BE2C (cell line): ENCODE data around the gene NMRAL1.

Source experiments
- DNase-seq: peaks from one replicate; pipeline ENCODE4 v3.0.0-alpha.2; 2020
- H3K27me3 ChIP-seq: fragments of 250-450 bp; sonication (Bioruptor Pico); 2 replicates; pipeline ENCODE4 v1.5.1; 2020; ENCODE audit warnings: mild to moderate bottlenecking
- H3K36me3 ChIP-seq: fragments of 250-450 bp; sonication (Bioruptor Pico); 2 replicates; pipeline ENCODE4 v1.5.1; 2020; ENCODE audit warnings: mild to moderate bottlenecking
- H3K4me1 ChIP-seq: fragments of 250-450 bp; sonication (Bioruptor Pico); 2 replicates; pipeline ENCODE4 v1.5.1; 2020
- H3K4me3 ChIP-seq: 2 replicates; pipeline ENCODE4 v1.5.1; 2011; ENCODE audit warnings: low read depth, low read length
- H3K9me3 ChIP-seq: fragments of 250-450 bp; sonication (Bioruptor Pico); 2 replicates; pipeline ENCODE4 v1.5.1; 2020
- CTCF ChIP-seq: IDR thresholded peaks from 2 replicates; pipeline ENCODE4 v1.5.1; 2012; ENCODE audit warnings: mild to moderate bottlenecking, low read depth, low read length

NMRAL1 gene

GRCh38 chr16:4412854-4413253 lies 61.6 kb downstream of the NMRAL1 start:
- no peaks in the 10 kb centered on the region for H3K36me3 ChIP-seq
- no peak for TF ChIP-seq CTCF
- DNase-seq: no peak
- no peak overlapping the region for H3K4me3 ChIP-seq
- no peaks in the 10 kb centered on the region for H3K27me3 ChIP-seq
- H3K4me1 ChIP-seq: peaks cover 3% of the 10 kb centered on the region; the same call in 1 of the 2 replicates
- H3K9me3 ChIP-seq: no peaks in the 10 kb centered on the region

- no peaks in the 10 kb centered on the region for H3K27me3 ChIP-seq
- TF ChIP-seq CTCF: no peak
- no peaks in the 10 kb centered on the region for H3K36me3 ChIP-seq
- DNase-seq: no peak
- H3K4me1 ChIP-seq: peaks cover 3% of the 10 kb centered on the region; the same call in 1 of the 2 replicates
- H3K9me3 ChIP-seq: no peaks in the 10 kb centered on the region
- H3K4me3 ChIP-seq: no peak overlapping the region
These were observed 62.3 kb downstream of the NMRAL1 start for GRCh38 chr16:4412159-4412558.
